Activated CD4-positive, alpha-beta T cell treated with anti-CD3 and anti-CD28 coated beads, Interleukin-2, amount 50 U/mL, for 24 hours (primary cell): ENCODE data around the gene MLST8.
"Not testable (repeated sequence)": the region's sequence is repeated elsewhere in the genome, so short reads cannot be mapped to it uniquely, and the experiment has no call there.

Source experiments
- DNase-seq, 2 donors: peaks; one replicate each; pipeline ENCODE4 v3.0.0-alpha.2; 2020; ENCODE audit warnings: low read depth in 1 of 2, low spot score in 1 of 2

The MLST8 gene

DNA sequence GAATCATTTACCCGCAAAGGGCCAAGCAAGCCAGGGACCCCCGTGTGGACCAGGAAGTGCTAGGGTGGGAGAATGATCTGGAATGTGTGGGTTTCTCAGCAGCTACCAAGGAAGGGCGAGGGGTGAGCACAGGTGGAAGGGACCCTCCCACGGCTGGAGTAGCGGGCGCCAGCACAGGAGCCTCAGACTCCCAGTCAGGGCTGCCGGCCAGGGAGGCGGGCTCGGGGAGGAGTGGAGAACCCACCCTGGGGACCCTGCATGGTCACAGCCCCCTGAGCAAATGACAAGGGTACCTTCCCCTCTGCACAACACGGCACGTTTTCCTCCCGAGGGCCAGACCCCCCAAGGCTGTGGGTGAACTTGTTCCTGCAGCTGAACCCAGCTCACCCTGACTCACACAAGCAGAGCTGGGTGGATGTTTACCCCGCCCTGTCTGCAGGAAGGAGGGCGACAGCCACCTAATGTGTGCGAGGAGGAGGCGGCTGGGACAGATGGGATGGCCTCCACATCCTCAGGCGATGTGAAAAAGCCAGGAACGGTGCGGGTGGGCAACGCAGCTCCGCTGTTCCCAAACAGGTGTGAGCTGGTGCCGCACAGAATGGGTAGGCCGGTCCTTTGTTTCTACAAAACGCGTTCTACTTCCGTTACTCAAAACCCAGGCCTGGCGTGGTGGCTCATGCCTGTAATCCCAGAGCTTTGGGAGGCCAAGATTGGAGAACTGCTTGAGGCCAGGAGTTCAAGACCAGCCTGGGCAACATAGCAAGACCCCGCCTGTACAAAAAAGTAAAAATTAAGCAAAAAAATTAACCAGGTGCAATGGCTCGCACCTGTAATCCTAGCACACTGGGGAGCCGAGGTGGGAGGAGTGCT, 39.9 kb downstream of the MLST8 start:
- DNase-seq: no peak

DNA sequence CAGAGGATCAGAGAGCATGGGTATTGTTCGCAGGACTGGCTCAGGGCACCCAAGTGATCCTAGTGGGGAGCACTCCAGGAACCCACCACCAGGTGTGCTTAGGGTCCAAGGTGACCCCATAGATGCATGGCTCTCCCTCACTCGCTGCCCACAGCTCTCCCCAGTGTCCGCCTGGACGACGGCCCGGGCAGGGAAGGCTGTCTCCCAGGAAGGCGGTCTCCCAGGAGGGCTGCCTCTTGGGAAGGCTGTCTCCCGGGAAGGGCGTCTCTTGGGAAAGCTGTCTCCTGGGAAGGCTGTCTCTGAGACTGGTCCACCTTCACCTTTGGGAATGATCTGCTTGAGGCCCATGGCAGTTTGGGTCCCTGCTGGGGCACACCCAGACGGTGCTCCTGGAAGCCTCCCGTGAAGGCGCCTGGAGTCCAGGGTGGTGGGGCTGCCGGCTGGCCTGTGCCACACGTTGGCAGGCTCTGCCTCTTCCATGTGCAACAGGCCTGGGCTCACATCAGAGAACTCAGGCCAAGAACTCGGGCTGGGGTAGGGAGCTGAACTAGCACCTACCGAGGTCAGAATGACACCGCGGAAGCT, 41.1 kb downstream of the MLST8 start:
- no peak for DNase-seq

DNA sequence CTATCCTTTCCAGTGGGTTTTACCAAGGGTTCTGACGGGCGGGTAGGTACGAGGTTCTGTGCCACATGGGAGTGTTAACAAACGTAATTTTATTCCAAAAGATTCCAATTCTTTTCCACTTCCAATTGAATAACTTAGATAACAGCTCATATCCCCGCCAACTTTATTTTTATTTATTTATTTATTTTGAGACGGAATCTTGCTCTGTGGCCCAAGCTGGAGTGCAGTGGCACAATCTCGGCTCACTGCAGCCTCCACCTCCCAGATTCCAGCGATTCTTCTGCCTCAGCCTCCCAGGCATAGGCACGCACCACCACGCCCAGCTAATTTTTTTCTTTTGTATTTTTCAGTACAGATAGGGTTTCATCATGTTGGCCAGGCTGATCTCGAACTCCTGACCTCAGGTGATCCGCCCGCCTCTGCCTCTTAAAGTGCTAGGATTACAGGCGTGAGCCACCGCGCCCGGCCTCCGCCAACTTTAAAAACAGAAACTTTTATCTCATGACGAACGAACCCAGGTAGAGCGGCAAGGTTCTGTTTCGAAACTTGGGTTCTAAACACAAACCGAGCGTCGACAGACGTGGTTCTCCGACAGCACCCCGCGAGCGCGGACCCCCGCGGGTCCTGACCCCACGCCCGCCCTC, 45.5 kb downstream of the MLST8 start:
- peak; percentile 17 to 26 for DNase-seq

DNA sequence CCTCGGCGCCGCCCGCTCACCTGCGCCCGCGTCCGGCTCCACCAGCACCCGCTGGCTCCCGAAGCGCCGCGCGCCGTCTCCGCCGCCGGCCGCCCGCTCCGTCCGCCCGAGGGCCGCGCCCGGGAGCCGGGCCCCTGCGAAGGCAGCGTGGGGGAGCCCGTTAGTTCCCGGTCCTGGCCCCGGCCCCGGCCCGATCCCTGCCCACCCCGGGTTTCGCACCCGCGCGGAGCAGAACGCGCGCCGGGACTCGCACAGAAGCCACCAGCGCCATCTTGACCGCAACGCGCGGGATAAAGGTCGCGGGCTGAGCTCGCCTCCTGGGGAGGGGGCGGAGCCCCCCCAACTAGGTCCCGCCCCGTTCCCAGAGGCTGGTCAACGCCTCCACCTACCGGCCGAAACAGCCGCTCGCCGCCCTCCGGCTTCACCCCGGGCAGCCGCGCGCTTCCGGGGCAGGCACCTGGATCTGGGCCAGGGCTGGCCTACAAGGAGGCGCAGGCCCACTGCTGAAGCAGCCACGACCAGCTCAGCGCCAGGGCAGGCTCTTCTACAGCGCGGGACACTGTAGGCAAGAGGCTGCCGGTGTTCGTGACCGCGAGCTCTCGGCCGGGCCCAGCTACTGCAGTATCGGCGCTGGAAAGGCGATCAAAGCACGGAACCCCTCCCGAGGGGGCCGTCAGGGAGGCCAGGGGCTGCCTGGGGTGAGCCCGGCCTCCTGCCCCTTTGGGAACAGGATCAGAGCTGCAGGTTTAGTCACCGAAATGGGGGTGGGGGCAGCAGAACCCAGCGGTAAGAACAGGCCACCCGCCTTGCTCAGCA, 46.2 kb downstream of the MLST8 start, which contains the start of gene ECI1:
TSS of gene ECI1 (minus strand) at position 292 of the 816 bp plus-strand sequence. CDS start at position 271, 21 bp downstream.
- peak; percentile 60 to 68 for DNase-seq

DNA sequence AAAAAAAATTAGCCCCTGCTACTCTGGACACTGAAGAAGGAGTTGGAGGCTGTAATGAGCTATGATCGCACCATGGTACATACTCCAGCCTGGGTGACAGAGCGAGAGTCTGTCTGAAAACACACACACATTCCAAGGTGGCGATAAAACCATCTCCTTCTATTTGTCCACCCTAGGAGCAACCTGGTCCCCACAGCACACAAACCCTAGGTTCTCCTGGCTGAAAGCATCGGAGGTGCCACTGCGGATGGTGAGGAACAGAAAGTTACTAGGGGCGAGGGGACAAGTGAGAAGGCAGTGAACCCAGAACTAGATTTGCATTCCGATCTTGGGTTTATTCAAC, 47.5 kb downstream of the MLST8 start:
- DNase-seq: no peak

DNA sequence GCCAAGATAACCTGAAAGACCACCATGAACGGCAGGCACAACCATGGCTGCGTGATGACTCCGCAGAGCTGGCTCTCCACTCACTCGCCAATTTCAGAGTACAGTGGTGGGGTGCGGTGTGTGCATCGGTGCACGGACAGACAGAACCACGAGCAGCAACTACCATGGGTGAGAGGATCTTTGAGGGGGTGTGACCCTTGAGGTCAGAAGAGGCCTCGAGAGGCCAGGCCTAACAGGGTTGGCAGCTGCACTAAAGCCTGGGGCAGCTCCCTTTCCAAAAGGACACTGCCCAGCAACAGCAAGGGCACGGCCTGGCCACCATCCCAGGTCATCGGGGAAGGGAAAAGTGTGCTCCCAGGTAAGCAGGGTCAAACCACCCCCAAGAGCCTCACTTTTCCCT, 48.0 kb downstream of the MLST8 start:
- DNase-seq: no peak

DNA sequence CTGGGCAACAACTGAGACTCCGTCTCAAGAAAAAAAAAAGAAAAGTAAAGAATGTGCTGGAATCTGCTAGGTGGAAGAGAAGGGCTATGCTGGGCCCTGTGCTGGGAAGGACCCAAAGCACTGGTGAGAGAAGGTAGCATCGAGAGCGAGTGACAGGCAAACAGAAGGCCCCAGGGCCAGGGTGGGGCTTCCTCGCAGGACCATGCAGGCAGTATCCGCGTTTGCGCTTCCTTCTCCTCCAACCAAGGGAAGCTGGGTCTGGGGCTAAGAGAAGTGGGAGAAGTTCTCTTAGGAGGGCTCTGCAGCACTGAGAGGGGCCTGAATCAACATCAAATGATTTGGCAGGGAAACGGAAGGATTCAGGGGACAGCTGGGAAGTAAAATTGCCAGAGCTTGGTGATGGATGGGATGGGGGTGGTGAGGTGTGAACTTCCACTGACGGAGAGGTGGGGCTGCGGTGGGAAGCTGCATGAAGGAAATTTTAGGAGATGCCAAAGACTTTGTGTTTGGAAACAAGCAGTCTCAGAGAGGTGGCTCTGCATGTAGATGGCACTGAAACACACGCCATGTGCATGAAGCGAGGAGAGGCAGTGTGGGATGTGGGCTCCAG, 51.4 kb downstream of the MLST8 start:
- DNase-seq: no peak

DNA sequence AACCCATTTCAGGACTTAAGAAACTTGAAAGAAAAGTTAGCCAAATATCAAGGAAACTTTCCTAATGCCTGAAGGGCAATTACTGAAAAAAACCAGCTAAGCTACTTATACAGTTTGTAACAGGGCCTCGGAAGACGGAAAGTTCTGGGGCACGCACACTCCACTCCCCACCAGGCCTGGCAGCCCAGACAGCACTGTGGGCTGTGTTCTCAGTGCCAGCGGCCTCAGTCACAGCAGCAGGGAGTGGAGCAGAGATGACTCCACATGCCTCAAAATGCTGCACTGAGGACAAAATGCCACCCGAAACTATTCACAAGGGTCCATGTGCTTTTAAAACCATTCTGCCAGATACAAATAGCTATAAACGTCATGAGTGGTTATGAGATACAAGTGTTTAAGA, 52.5 kb downstream of the MLST8 start:
- no peak for DNase-seq

DNA sequence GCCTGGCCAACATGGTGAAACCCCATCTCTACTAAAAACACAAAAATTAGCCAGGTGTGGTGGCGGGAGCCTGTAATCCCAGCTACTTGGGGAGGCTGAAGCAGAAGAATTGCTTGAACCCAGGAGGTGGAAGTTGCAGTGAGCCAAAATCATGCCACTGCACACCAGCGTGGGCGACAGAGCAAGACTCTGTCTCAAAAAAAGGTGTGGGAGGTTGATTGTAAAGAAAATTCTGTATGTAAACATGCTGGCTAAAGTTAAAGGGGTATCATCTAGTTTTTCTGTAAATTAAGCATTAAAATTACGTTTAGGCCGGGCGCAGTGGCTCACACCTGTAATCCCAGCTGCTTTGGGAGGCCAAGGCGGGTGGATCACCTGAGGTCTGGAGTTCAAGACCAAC, 53.3 kb downstream of the MLST8 start:
- DNase-seq: not testable (repeated sequence)
